K562 (cell line): Measurements from ENCODE around the gene CAPN12. TPM values are rescaled to one million over a fixed set of nuclear protein-coding genes. Genes with fewer than 3 reads are reported as not detected.

Experiments used
- CEBPG ChIP-seq, 3 experiments: fragments of 200-800 bp in 1 of 3; sonication (Bioruptor generic) in 1 of 3; sonication (generic) in 1 of 3; formaldehyde crosslinking in 1 of 3; IDR thresholded peaks in 2 of 3; conservative IDR thresholded peaks in 1 of 3; 2 replicates each; pipeline versions ENCODE4 v1.6.1 to v1.8.0; 2016 to 2022; ENCODE audit warnings: missing compliant biosample characterization in 2 of 3, missing genetic modification characterization in 2 of 3, mild to moderate bottlenecking in 1 of 3, missing genetic modification reagents in 1 of 3
- CTCF ChIP-seq, 3 experiments: IDR thresholded peaks in 2 of 3; conservative IDR thresholded peaks in 1 of 3; 2 replicates each; pipeline ENCODE4 v1.5.1; 2011 to 2012; ENCODE audit warnings: low read length in 3 of 3, mild to moderate bottlenecking in 3 of 3, control low read depth in 2 of 3, improper control_type of control experiment in 1 of 3, inconsistent platforms in 1 of 3, low read depth in 1 of 3, mixed read lengths in 1 of 3, moderate library complexity in 1 of 3; ENCODE audit not compliant: insufficient read depth in 2 of 3
- HMGN3 ChIP-seq: IDR thresholded peaks from 2 replicates; pipeline ENCODE4 v1.6.1; 2011; ENCODE audit warnings: borderline replicate concordance, low read depth, mild to moderate bottlenecking, mixed read lengths, low read length; ENCODE audit not compliant: insufficient read length; ENCODE audit errors: extremely low read depth
- ID3 ChIP-seq, 2 experiments: fragments of 250-450 bp in 1 of 2; fragments of 450-650 bp in 1 of 2; sonication (Bioruptor Pico) in 1 of 2; IDR thresholded peaks; 2 replicates each; pipeline versions ENCODE4 v1.6.1 to v1.8.0; 2016 to 2021; ENCODE audit warnings: mild to moderate bottlenecking in 2 of 2, moderate library complexity in 2 of 2, missing compliant biosample characterization in 1 of 2, missing genetic modification characterization in 1 of 2
- KDM4B ChIP-seq, 2 experiments: fragments of 450-650 bp in 1 of 2; sonication (generic) in 1 of 2; IDR thresholded peaks; 2 replicates each; pipeline ENCODE4 v1.6.1; 2016 to 2017; ENCODE audit warnings: borderline replicate concordance in 2 of 2, antibody characterized with exemption in 1 of 2, low read depth in 1 of 2, mild to moderate bottlenecking in 1 of 2
- MBD2 ChIP-seq: sonication (generic); IDR thresholded peaks from 2 replicates; pipeline ENCODE4 v1.6.1; 2016; ENCODE audit warnings: low read depth, borderline replicate concordance
- POU5F1 ChIP-seq: fragments of 150-350 bp; IDR thresholded peaks from 2 replicates; pipeline ENCODE4 v1.6.1; 2014; ENCODE audit warnings: borderline replicate concordance, low read length, low read depth, mild to moderate bottlenecking; ENCODE audit not compliant: partially characterized antibody
- SP1 ChIP-seq: sonication (generic); formaldehyde crosslinking; IDR thresholded peaks from 2 replicates; pipeline ENCODE4 v1.8.1; 2022; ENCODE audit warnings: mild to moderate bottlenecking, missing genetic modification reagents
- ZNF507 ChIP-seq: conservative IDR thresholded peaks from 2 replicates; pipeline ENCODE4 v1.6.1; 2017; ENCODE audit warnings: missing genetic modification characterization, missing compliant biosample characterization
- ZNF584 ChIP-seq: fragments of 200-800 bp; sonication (Bioruptor generic); IDR thresholded peaks from 2 replicates; pipeline ENCODE4 v1.6.1; 2016; ENCODE audit warnings: low read depth, mild to moderate bottlenecking, missing genetic modification characterization, missing compliant biosample characterization
- polyA plus RNA-seq, 8 experiments: library from polyadenylated mRNA; depleted of rRNA in 4 of 8; stranded (reverse) in 5 of 8; unstranded in 3 of 8; fragments of >200 nt; fragmentation: Nextera tagmentation in 2 of 8; fragmentation: Illumina TruSeq in 1 of 8; extraction: Ambion mirVana in 2 of 8; extraction: Trizol in 1 of 8; gene quantifications; 2 replicates each; pipeline versions ENCODE4 v1.2.1 to v1.2.3, GENCODE V29; 2011 to 2014; ENCODE audit warnings: inconsistent platforms in 1 of 8, missing spikeins in 1 of 8
- total RNA-seq, 7 experiments: library from RNA; depleted of rRNA in 6 of 7; stranded (reverse); fragments of >200 nt in 6 of 7; fragmentation: Illumina TruSeq in 2 of 7; extraction: Trizol in 2 of 7; gene quantifications; 2 replicates each; pipeline versions ENCODE4 v1.2.1 to v1.2.3, GENCODE V29; 2011 to 2021; ENCODE audit warnings: low replicate concordance in 1 of 7
- TF ChIP-seq, protein P1 (sequence below): fragments of 450-650 bp; IDR thresholded peaks from 2 replicates; pipeline ENCODE4 v1.6.1; 2017; ENCODE audit warnings: antibody characterized with exemption, mild to moderate bottlenecking
- TF ChIP-seq, protein P2 (sequence below): fragments of 450-650 bp; conservative IDR thresholded peaks from 2 replicates; pipeline ENCODE4 v1.6.1; 2016; ENCODE audit warnings: missing genetic modification characterization, low read depth, mild to moderate bottlenecking, control low read depth, missing compliant biosample characterization
- TF ChIP-seq, protein P3 (sequence below): fragments of 200-800 bp; sonication (Bioruptor generic); IDR thresholded peaks from 2 replicates; pipeline ENCODE4 v1.6.1; 2017; ENCODE audit warnings: missing genetic modification characterization, missing compliant biosample characterization

The CAPN12 gene
- total and polyA plus RNA-seq, 9 of the 15 experiments (the other 6 are each of a cell fraction or from before 2014, with no cell fraction given): 0.83 to 7.0 (median 1.6) TPM

- TF ChIP-seq ID3 (CRISPR knock-in tag; IDR thresholded peaks at IDR 0.05): no peak
- no peak for TF ChIP-seq ID3 (tag; IDR thresholded peaks at IDR 0.05)
- TF ChIP-seq CEBPG (CRISPR knock-in tag; IDR thresholded peaks at IDR 0.05): no peak
- TF ChIP-seq CEBPG (tag; conservative IDR thresholded peaks at IDR 0.05 in 1 of 2, IDR thresholded peaks at IDR 0.05 in 1 of 2): no peak
- no peak for TF ChIP-seq HMGN3
- no peak for TF ChIP-seq SP1 (CRISPR knock-in tag)
- no peak for TF ChIP-seq ZNF507 (tag)
- no peak for TF ChIP-seq KDM4B (IDR thresholded peaks at IDR 0.05; ENCODE audit: borderline replicate concordance in 2 of 2, low read depth in 1 of 2)
- 0 out of 2 replicates have a peak, but pooled peaks have one; percentile 28 for TF ChIP-seq ZNF584 (CRISPR knock-in tag)
- TF ChIP-seq, protein P1, sequence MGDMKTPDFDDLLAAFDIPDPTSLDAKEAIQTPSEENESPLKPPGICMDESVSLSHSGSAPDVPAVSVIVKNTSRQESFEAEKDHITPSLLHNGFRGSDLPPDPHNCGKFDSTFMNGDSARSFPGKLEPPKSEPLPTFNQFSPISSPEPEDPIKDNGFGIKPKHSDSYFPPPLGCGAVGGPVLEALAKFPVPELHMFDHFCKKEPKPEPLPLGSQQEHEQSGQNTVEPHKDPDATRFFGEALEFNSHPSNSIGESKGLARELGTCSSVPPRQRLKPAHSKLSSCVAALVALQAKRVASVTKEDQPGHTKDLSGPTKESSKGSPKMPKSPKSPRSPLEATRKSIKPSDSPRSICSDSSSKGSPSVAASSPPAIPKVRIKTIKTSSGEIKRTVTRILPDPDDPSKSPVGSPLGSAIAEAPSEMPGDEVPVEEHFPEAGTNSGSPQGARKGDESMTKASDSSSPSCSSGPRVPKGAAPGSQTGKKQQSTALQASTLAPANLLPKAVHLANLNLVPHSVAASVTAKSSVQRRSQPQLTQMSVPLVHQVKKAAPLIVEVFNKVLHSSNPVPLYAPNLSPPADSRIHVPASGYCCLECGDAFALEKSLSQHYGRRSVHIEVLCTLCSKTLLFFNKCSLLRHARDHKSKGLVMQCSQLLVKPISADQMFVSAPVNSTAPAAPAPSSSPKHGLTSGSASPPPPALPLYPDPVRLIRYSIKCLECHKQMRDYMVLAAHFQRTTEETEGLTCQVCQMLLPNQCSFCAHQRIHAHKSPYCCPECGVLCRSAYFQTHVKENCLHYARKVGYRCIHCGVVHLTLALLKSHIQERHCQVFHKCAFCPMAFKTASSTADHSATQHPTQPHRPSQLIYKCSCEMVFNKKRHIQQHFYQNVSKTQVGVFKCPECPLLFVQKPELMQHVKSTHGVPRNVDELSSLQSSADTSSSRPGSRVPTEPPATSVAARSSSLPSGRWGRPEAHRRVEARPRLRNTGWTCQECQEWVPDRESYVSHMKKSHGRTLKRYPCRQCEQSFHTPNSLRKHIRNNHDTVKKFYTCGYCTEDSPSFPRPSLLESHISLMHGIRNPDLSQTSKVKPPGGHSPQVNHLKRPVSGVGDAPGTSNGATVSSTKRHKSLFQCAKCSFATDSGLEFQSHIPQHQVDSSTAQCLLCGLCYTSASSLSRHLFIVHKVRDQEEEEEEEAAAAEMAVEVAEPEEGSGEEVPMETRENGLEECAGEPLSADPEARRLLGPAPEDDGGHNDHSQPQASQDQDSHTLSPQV: peak; percentile 25; the same call in 1 of the 2 replicates
- no peak for TF ChIP-seq MBD2
- TF ChIP-seq, protein P2, sequence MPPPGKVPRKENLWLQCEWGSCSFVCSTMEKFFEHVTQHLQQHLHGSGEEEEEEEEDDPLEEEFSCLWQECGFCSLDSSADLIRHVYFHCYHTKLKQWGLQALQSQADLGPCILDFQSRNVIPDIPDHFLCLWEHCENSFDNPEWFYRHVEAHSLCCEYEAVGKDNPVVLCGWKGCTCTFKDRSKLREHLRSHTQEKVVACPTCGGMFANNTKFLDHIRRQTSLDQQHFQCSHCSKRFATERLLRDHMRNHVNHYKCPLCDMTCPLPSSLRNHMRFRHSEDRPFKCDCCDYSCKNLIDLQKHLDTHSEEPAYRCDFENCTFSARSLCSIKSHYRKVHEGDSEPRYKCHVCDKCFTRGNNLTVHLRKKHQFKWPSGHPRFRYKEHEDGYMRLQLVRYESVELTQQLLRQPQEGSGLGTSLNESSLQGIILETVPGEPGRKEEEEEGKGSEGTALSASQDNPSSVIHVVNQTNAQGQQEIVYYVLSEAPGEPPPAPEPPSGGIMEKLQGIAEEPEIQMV (tag): no peak
- TF ChIP-seq, protein P3, sequence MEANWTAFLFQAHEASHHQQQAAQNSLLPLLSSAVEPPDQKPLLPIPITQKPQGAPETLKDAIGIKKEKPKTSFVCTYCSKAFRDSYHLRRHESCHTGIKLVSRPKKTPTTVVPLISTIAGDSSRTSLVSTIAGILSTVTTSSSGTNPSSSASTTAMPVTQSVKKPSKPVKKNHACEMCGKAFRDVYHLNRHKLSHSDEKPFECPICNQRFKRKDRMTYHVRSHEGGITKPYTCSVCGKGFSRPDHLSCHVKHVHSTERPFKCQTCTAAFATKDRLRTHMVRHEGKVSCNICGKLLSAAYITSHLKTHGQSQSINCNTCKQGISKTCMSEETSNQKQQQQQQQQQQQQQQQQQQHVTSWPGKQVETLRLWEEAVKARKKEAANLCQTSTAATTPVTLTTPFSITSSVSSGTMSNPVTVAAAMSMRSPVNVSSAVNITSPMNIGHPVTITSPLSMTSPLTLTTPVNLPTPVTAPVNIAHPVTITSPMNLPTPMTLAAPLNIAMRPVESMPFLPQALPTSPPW: peak; percentile 18; the same call in 1 of the 2 replicates
- peak; percentile 60 to 96 (median 60) for TF ChIP-seq CTCF (IDR thresholded peaks at IDR 0.05 in 2 of 3, conservative IDR thresholded peaks at IDR 0.05 in 1 of 3; ENCODE audit: insufficient read depth in 2 of 3, low read depth in 1 of 3, low read length in 3 of 3)
- no peak for TF ChIP-seq POU5F1
Observed at GRCh38 chr19:38685666-38686529, 58.4 kb downstream of the CAPN12 start (continued).
